GM19455 (cell line): ENCODE results near the gene SATB2.

Experiments used
- ATAC-seq: cut with Tn5 transposase; IDR thresholded peaks from one replicate; pipeline ENCODE4 v1.9.1; 2021; ENCODE audit not compliant: unreplicated experiment

SATB2 gene

DNA sequence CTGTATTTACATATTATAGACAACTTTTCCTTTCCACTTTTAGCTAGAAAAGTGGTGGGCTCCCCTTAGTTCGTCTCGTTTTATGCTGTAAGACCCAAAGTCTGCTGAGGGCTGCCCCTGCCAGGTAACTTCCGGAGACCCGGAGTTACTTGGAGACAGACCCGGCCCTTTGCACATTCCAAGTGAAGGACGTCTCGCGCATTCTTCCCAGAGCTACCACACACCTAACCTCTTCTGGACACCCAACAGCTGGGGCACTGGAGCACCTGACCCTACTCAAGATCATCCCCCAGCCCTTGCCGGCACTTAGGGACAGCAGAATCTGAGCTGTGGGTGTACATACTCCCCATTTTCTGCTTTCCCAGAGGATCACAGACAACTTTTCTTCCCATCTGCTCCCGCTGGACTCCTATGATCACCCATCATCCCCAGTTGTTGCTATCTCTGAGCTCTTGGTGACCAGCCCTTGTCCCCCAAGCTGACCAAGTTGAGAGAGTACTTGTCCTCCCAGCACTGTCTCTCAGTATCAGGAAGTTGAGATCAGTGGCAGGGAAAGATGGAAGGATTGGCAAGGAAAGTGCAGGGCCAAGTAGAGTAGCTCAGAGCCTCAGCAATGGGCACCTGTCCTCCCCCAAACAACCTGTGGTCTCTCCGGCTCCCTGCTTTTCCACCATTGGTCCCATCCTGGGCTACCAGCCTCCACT lies 8.4 kb upstream of the SATB2 start:
- ATAC-seq: no peak

- ATAC-seq: no peak
Measured at GRCh38 chr2:199465390-199465789, 7.7 kb upstream of the SATB2 start.

- no peak for ATAC-seq
Measured at GRCh38 chr2:199464606-199465352, 7.0 kb upstream of the SATB2 start.

GRCh38 chr2:199463708-199464605 lies 6.2 kb upstream of the SATB2 start:
- ATAC-seq: no peak

GRCh38 chr2:199462956-199463692 lies 5.4 kb upstream of the SATB2 start:
- ATAC-seq: no peak

DNA sequence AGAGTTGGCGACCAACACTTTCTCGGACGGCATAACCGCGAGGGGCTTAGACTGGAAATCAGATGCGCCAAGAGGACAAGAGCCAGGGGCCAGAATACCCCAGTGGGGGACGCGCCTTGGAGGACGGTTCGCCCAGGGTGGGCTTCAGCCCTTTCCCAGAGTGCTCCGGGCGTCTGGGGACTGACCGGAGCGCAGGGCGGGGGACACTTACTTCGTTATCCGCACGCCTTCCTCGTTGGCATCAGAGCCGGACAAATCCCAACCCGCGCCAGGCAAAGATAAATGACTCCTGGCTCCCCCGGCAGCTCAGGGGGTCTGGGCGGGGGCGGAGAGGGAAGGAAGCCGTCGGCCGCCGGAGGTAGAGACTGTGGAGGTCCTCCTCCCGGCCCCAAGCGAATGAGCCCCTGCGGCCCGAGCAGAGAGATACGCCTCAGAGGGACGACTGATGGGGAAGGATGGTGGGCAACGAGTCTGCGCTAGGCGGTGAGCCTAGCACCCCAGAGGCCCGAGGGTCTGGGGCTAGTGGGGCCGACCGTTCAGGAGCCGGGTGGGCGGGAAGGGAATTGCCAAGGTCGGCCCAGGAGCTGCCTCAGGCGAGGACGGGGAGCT lies 4.7 kb upstream of the SATB2 start:
- no peak for ATAC-seq

- no peak for ATAC-seq
Measured at GRCh38 chr2:199461711-199462346, 4.1 kb upstream of the SATB2 start.

GRCh38 chr2:199460846-199461710 lies 3.3 kb upstream of the SATB2 start:
- ATAC-seq: no peak

DNA sequence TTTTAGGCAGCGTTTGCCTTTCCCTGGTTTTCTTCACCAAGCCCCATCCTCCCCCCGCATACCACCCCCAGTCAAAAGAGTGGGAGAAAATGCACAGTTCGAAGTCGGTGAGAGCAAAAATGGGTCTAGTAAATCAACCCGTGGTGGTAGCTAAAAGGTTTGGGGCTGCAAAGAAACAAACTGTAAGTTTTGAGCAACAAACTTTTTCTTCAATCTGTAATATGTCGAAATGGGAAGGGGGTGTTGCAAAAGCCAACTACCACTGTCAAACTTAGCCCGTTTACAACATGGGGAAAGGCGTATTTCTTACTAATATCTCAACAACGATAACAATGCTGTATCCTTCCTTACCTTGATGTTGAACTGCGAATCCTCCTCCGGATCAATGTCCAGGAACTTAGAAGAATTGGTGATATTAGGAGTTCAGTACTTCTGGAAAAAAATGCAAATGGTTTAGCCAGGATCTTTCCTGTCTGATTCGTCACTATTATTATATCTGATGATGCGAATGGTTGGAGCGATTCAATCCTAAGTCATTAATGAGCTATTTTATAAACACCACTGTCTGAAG lies 2.4 kb upstream of the SATB2 start:
- ATAC-seq: no peak

- ATAC-seq: peak; percentile 42
Measured at GRCh38 chr2:199459286-199460100, 1.8 kb upstream of the SATB2 start.

- peak; percentile 45 for ATAC-seq
Measured at GRCh38 chr2:199458806-199459285, 1.1 kb upstream of the SATB2 start.

DNA sequence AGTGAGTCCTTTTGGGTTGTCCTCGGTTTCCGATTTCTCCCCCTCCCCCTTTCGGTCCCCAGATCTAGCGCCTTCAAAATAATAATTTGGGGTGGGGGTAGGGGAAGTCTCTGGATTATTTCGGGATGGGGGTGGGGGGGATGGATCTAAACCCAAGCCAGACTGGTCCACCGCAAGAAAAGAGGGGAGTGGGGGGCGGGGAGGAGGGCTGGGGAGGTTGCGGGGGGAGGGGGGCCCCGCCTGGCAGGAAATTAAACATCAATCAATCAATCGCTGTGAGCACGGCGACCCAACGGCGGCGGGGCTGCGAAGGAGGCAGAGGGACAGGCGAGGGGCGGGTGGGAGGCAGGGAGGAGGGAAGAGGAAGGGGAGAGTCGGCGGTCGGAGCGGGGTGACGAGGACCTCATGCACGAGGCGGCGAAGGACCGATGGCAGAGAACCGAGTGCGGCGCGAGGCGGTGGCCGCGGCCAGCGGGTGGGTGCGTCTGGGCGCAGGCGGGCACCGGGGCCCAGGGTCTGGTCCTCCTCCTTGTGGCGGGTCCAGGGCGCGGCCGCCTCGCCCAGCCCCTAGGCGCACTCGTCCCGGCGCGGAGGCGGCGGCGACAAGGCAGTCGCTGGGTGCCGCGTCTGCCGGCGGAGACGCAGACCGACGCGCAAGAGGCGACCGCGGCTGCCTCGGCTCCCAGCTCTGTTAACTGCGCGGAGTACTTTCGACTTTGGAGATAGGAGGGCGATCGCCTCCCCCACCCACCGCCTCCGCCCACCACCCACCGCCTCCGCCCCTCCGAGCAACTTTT lies 468 bp upstream of the SATB2 start:
- ATAC-seq: peak; percentile 34

- no peak for ATAC-seq
Measured at GRCh38 chr2:199456383-199457146, 1.2 kb downstream of the SATB2 start.

GRCh38 chr2:199455545-199456382 lies 2.0 kb downstream of the SATB2 start:
- no peak for ATAC-seq

- no peak for ATAC-seq
Measured at GRCh38 chr2:199455210-199455544, 2.6 kb downstream of the SATB2 start.
